ENCODE data around the gene FAM234A.
"Not testable (repeated sequence)": the region's sequence is repeated elsewhere in the genome, so short reads cannot be mapped to it uniquely, and the experiment has no call there.

Gene FAM234A

GRCh38 chr16:234468-235305, at the start of gene FAM234A:
Gene FAM234A (plus strand): TSS chr16:234821. CDS start chr16:254414, 19,593 bp downstream.
- DNase-seq = peak; percentile 93

GRCh38 chr16:185213-185612, 49.4 kb upstream of the FAM234A start:
- no peak for DNase-seq

GRCh38 chr16:185691-186090, 48.9 kb upstream of the FAM234A start:
- no peak for DNase-seq

GRCh38 chr16:187330-187729, 47.3 kb upstream of the FAM234A start:
- no peak for DNase-seq

- peak; percentile 38 for DNase-seq
Measured at GRCh38 chr16:188674-189073, 45.9 kb upstream of the FAM234A start.

- DNase-seq = no peak
Measured at GRCh38 chr16:189604-190186, 44.9 kb upstream of the FAM234A start.

GRCh38 chr16:191831-192230, 42.8 kb upstream of the FAM234A start:
- no peak for DNase-seq

GRCh38 chr16:192686-193085, 41.9 kb upstream of the FAM234A start:
- no peak for DNase-seq

GRCh38 chr16:193441-193840, 41.2 kb upstream of the FAM234A start:
- DNase-seq = no peak

GRCh38 chr16:194516-194915, 40.1 kb upstream of the FAM234A start:
- DNase-seq = no peak

GRCh38 chr16:200388-200787, 34.2 kb upstream of the FAM234A start:
- DNase-seq = no peak

- DNase-seq = no peak
Measured at GRCh38 chr16:203246-203645, 31.4 kb upstream of the FAM234A start.

GRCh38 chr16:204046-204445, 30.6 kb upstream of the FAM234A start:
- DNase-seq = not testable (repeated sequence)

GRCh38 chr16:209359-209758, 25.3 kb upstream of the FAM234A start:
- not testable (repeated sequence) for DNase-seq

- DNase-seq = not testable (repeated sequence)
Measured at GRCh38 chr16:211631-212180, 22.9 kb upstream of the FAM234A start.

GRCh38 chr16:212999-213398, 21.6 kb upstream of the FAM234A start:
- no peak for DNase-seq

- DNase-seq = no peak
Measured at GRCh38 chr16:220021-220420, 14.6 kb upstream of the FAM234A start.

- DNase-seq = peak; percentile 42
Measured at GRCh38 chr16:228151-228851, 6.3 kb upstream of the FAM234A start.

GRCh38 chr16:228852-229730, 5.5 kb upstream of the FAM234A start, which contains the start of gene LUC7L:
Gene LUC7L (minus strand): TSS chr16:229449. CDS start chr16:229339, 110 bp downstream.
- peak; percentile 87 for DNase-seq

- no peak for DNase-seq
Measured at GRCh38 chr16:229731-230281, 4.8 kb upstream of the FAM234A start.

GRCh38 chr16:230351-230750, 4.3 kb upstream of the FAM234A start:
- not testable (repeated sequence) for DNase-seq

GRCh38 chr16:230949-231348, 3.7 kb upstream of the FAM234A start:
- DNase-seq = no peak

Data from hematopoietic multipotent progenitor cell treated with erythropoietin and hydrocortisone succinate and interleukin-3 and kit ligand, for 8 days (in vitro differentiated cells).